Chondrocyte (in vitro differentiated cells): ENCODE results near the gene PATL2. TPM values are rescaled to one million over a fixed set of nuclear protein-coding genes. Genes with fewer than 3 reads are reported as not detected.
"Not testable (repeated sequence)": the region's sequence is repeated elsewhere in the genome, so short reads cannot be mapped to it uniquely, and the experiment has no call there.

Experiments used
- DNase-seq: peaks from one replicate; pipeline ENCODE4 v3.0.0; 2021; ENCODE audit warnings: mixed read lengths, low spot score
- H3K27ac Mint-ChIP-seq: one replicate; pipeline ENCODE4 v1.8.0; 2021; ENCODE audit warnings: mild to moderate bottlenecking, moderate library complexity, mixed read lengths; ENCODE audit not compliant: unreplicated experiment
- H3K27me3 Mint-ChIP-seq: 2 replicates; pipeline ENCODE4 v1.8.0; 2021; ENCODE audit warnings: low read depth, mixed read lengths
- H3K36me3 Mint-ChIP-seq: 2 replicates; pipeline ENCODE4 v1.8.0; 2021; ENCODE audit warnings: low read depth, mixed read lengths
- H3K4me1 Mint-ChIP-seq: 2 replicates; pipeline ENCODE4 v1.8.0; 2021; ENCODE audit warnings: low read depth, mild to moderate bottlenecking, mixed read lengths
- H3K4me3 Mint-ChIP-seq: one replicate; pipeline ENCODE4 v1.8.0; 2021; ENCODE audit warnings: mild to moderate bottlenecking, moderate library complexity, mixed read lengths; ENCODE audit not compliant: unreplicated experiment
- H3K9me3 Mint-ChIP-seq: 2 replicates; pipeline ENCODE4 v1.8.0; 2021; ENCODE audit warnings: low read depth, mixed read lengths
- long read RNA-seq: library from polyadenylated mRNA; stranded (forward); transcript quantifications from one replicate; pipeline ENCODE4 v2.0.0, GENCODE V29; 2021
- total RNA-seq: library from RNA; stranded (reverse); gene quantifications from 3 replicates; pipeline ENCODE4 v1.2.1, GENCODE V29; 2021
- TF ChIP-seq, protein P1 (sequence below): fragments of 200-600 bp; sonication (generic); IDR thresholded peaks from 2 replicates; pipeline ENCODE4 v1.5.0; 2021; ENCODE audit warnings: antibody characterized with exemption, mild to moderate bottlenecking, moderate library complexity

Gene PATL2
- total RNA-seq: not detected in 3 replicates
- long read RNA-seq: 0 reads

DNA sequence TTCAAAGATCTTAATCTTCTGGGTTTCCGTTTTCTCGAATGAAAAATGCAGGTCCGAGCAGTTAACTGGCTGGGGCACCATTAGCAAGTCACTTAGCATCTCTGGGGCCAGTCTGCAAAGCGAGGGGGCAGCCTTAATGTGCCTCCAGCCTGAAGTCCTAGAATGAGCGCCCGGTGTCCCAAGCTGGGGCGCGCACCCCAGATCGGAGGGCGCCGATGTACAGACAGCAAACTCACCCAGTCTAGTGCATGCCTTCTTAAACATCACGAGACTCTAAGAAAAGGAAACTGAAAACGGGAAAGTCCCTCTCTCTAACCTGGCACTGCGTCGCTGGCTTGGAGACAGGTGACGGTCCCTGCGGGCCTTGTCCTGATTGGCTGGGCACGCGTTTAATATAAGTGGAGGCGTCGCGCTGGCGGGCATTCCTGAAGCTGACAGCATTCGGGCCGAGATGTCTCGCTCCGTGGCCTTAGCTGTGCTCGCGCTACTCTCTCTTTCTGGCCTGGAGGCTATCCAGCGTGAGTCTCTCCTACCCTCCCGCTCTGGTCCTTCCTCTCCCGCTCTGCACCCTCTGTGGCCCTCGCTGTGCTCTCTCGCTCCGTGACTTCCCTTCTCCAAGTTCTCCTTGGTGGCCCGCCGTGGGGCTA, at the start of gene PATL2, which contains the start of gene B2M:
Gene PATL2, minus strand, starts transcription at position 228 of the 647 bp plus-strand sequence. CDS start 34,833 bp downstream, outside the sequence.
Gene B2M, plus strand, starts transcription at position 422 of the 647 bp plus-strand sequence. Its CDS starts 30 bp downstream, at position 452.
- H3K36me3 Mint-ChIP-seq: peaks cover 8% of the 10 kb centered on the region
- H3K4me3 Mint-ChIP-seq: peak within 1 kb of the TSS; percentile 99
- no peaks in the 10 kb centered on the region for H3K9me3 Mint-ChIP-seq
- TF ChIP-seq, protein P1, sequence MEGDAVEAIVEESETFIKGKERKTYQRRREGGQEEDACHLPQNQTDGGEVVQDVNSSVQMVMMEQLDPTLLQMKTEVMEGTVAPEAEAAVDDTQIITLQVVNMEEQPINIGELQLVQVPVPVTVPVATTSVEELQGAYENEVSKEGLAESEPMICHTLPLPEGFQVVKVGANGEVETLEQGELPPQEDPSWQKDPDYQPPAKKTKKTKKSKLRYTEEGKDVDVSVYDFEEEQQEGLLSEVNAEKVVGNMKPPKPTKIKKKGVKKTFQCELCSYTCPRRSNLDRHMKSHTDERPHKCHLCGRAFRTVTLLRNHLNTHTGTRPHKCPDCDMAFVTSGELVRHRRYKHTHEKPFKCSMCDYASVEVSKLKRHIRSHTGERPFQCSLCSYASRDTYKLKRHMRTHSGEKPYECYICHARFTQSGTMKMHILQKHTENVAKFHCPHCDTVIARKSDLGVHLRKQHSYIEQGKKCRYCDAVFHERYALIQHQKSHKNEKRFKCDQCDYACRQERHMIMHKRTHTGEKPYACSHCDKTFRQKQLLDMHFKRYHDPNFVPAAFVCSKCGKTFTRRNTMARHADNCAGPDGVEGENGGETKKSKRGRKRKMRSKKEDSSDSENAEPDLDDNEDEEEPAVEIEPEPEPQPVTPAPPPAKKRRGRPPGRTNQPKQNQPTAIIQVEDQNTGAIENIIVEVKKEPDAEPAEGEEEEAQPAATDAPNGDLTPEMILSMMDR: peak; percentile 8
- H3K4me1 Mint-ChIP-seq: peaks cover 28% of the 10 kb centered on the region
- peak within 1 kb of the TSS; percentile 99 for H3K27ac Mint-ChIP-seq
- no peaks in the 10 kb centered on the region for H3K27me3 Mint-ChIP-seq
- DNase-seq: peak; percentile 96

DNA sequence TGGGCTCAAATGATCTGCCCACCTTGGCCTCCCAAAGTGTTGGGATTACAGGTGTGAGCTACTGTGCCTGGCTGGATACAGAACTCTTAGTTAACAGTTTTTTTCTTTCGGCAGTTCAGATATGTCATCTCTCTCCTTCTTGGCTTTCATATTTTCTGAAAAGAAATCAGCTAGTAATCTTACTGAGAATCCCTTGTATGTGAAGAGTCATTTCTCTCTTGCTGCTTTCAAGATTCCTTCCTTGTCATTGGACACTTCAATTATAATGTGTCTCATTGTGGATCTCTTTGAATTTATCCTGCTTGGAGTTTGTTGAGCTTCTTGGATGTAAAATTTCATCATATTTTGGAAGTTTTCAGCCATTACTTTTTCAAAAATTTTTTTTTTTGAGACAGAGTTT, 42.2 kb upstream of the PATL2 start:
- no peak overlapping the region for H3K4me3 Mint-ChIP-seq
- TF ChIP-seq, protein P1: no peak
- no peak for DNase-seq
- peaks cover 11% of the 10 kb centered on the region for H3K36me3 Mint-ChIP-seq
- peaks cover 8% of the 10 kb centered on the region for H3K27me3 Mint-ChIP-seq
- H3K4me1 Mint-ChIP-seq: no peaks in the 10 kb centered on the region
- H3K9me3 Mint-ChIP-seq: peaks cover 43% of the 10 kb centered on the region
- no peak overlapping the region for H3K27ac Mint-ChIP-seq

DNA sequence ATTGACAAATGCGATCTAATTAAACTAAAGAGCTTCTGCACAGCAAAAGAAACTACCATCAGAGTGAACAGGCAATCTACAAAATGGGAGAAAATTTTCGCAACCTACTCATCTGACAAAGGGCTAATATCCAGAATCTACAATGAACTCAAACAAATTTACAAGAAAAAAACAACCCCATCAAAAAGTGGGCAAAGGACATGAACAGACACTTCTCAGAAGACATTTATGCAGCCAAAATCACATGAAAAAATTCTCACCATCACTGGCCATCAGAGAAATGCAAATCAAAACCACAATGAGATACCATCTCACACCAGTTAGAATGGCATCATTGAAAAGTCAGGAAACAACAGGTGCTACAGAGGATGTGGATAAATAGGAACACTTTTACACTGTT, 32.3 kb upstream of the PATL2 start:
- not testable (repeated sequence) for H3K4me1 Mint-ChIP-seq, H3K27me3 Mint-ChIP-seq, H3K27ac Mint-ChIP-seq, H3K4me3 Mint-ChIP-seq, DNase-seq, H3K36me3 Mint-ChIP-seq
- peaks cover 16% of the 10 kb centered on the region for H3K9me3 Mint-ChIP-seq

DNA sequence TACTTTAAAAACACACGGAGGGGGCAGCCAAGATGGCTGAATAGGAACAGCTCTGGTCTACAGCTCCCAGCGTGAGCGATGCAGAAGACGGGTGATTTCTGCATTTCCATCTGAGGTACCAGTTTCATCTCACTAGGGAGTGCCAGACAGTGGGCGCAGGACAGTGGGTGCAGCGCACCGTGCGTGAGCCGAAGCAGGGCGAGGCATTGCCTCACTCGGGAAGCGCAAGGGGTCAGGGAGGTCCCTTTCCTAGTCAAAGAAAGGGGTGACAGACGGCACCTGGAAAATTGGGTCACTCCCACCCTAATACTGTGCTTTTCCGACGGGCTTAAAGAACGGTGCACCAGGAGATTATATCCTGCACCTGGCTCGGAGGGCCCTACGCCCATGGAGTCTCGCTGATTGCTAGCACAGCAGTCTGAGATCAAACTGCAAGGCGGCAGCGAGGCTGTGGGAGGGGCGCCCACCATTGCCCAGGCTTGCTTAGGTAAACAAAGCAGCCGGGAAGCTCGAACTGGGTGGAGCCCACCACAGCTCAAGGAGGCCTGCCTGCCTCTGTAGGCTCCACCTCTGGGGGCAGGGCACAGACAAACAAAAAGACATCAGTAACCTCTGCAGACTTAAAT, 28.2 kb upstream of the PATL2 start:
- H3K27ac Mint-ChIP-seq, H3K9me3 Mint-ChIP-seq, H3K4me1 Mint-ChIP-seq: not testable (repeated sequence)

DNA sequence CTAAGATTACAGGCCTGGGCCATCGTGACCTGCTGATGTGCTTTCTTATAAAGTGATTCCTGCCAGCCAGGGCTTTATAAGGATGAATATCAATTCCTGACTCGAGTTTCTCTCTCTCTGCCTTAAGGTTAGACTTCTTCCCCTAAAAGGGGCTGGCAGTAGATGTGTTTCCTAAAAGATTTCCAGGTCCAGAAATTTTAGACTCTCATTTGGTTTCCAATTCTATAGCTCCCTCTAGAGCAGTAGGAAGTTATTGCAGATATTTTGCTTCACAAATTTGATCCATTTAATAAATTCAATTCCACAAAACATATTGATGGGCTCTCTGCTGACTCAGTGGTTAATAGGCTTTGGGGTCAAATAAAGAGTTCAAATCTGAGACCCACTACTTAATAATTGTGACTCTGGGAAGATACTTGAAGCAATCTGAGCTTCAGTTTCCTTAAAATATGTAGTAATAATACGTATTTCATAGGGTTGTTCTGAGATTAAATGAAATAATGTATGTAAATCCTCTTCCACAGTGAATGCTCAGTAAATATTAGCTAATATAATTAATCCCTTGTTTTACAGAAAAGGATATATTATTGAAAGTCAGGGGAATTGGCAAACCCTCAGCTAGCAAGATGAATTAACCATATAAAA, 27.3 kb upstream of the PATL2 start:
- Mint-ChIP-seq H3K36me3 (no peaks in the 10 kb centered on the region), H3K9me3 (no peaks in the 10 kb centered on the region), H3K27ac (no peak overlapping the region), H3K4me3 (no peak overlapping the region), H3K4me1 (no peaks in the 10 kb centered on the region), H3K27me3 (no peaks in the 10 kb centered on the region)
- no peak for DNase-seq
- TF ChIP-seq, protein P1: peak; percentile 88

More for the DNA sequence above, 28.2 kb upstream of the PATL2 start:
- H3K27me3 Mint-ChIP-seq, DNase-seq, H3K4me3 Mint-ChIP-seq, H3K36me3 Mint-ChIP-seq: not testable (repeated sequence)

DNA sequence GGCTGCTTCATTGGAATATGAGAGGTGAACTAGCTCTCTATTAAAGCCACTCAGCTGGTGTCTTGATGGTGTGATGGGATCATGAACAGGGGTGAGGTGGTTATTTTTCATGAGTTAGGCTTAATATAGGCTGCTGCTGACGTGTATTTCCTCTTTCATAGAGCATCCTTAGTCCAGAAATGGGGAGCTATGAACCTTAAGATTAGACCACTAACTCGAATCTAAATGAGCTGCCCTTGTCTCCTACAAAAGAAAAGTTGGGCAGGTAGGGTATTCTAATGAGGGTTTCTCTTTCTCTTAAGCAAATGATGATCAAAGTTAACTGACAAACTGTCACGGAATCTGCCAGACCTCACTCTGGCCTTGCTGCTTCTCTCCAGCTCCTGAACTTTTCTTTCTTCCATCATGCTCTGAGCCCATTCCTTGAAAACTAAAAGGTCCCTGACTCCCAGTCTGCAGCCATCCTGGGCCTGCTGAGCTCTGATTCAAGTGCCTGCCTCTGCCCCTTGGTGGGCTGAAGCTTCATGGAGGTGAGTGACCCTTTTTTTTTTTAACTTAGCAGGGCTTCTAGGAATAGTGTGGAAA, 25.1 kb upstream of the PATL2 start, which contains the start of gene TRIM69:
Gene TRIM69, plus strand, starts transcription at position 348 of the 585 bp plus-strand sequence. Its CDS starts 177 bp downstream, at position 525.
- TF ChIP-seq, protein P1: no peak
- no peaks in the 10 kb centered on the region for H3K27me3 Mint-ChIP-seq
- no peaks in the 10 kb centered on the region for H3K36me3 Mint-ChIP-seq
- DNase-seq: no peak
- H3K4me1 Mint-ChIP-seq: no peaks in the 10 kb centered on the region
- no peaks in the 10 kb centered on the region for H3K9me3 Mint-ChIP-seq
- no peak within 1 kb of the TSS for H3K4me3 Mint-ChIP-seq
- H3K27ac Mint-ChIP-seq: no peak within 1 kb of the TSS
